Activated CD4-positive, alpha-beta T cell treated with anti-CD3 and anti-CD28 coated beads, Interleukin-2, amount 50 U/mL, for 48 hours (primary cell): Measurements from ENCODE around the gene SKIL.

Experiments
- DNase-seq, 2 experiments: peaks; one replicate each; pipeline ENCODE4 v3.0.0-alpha.2; 2020

SKIL gene

GRCh38 chr3:170352936-170353335, 4.6 kb upstream of the SKIL start:
- no peak for DNase-seq

GRCh38 chr3:170353485-170353884, 4.0 kb upstream of the SKIL start:
- no peak for DNase-seq

GRCh38 chr3:170354760-170355159, 2.8 kb upstream of the SKIL start:
- no peak for DNase-seq

- DNase-seq, result no peak
Observed at GRCh38 chr3:170355738-170356595, 1.5 kb upstream of the SKIL start.

GRCh38 chr3:170356596-170357175, 829 bp upstream of the SKIL start:
- DNase-seq, result peak; percentile 58 to 64

- DNase-seq, result peak; percentile 80 to 82
Observed at GRCh38 chr3:170358042-170359010, 811 bp downstream of the SKIL start.

GRCh38 chr3:170359178-170359704, 1.7 kb downstream of the SKIL start:
- no peak for DNase-seq

- DNase-seq, result no peak
Observed at GRCh38 chr3:170360466-170360865, 3.0 kb downstream of the SKIL start.

GRCh38 chr3:170360916-170361315, 3.4 kb downstream of the SKIL start:
- no peak for DNase-seq

- no peak for DNase-seq
Observed at GRCh38 chr3:170361711-170362110, 4.2 kb downstream of the SKIL start.

- DNase-seq, result no peak
Observed at GRCh38 chr3:170363471-170363994, 6.0 kb downstream of the SKIL start.

GRCh38 chr3:170364965-170365364, 7.5 kb downstream of the SKIL start:
- no peak for DNase-seq

GRCh38 chr3:170367797-170368196, 10.3 kb downstream of the SKIL start:
- no peak for DNase-seq

- no peak for DNase-seq
Observed at GRCh38 chr3:170368921-170369320, 11.4 kb downstream of the SKIL start.

- DNase-seq, result no peak
Observed at GRCh38 chr3:170372190-170372879, 14.8 kb downstream of the SKIL start.

GRCh38 chr3:170383567-170383966, 26.1 kb downstream of the SKIL start:
- DNase-seq, result no peak

GRCh38 chr3:170386468-170386867, 29.0 kb downstream of the SKIL start:
- DNase-seq, result no peak

- DNase-seq, result no peak
Observed at GRCh38 chr3:170387950-170388349, 30.4 kb downstream of the SKIL start.

GRCh38 chr3:170391108-170391507, 33.6 kb downstream of the SKIL start:
- DNase-seq, result no peak

GRCh38 chr3:170397685-170398084, 40.2 kb downstream of the SKIL start:
- no peak for DNase-seq

- DNase-seq, result no peak
Observed at GRCh38 chr3:170405101-170405500, 47.6 kb downstream of the SKIL start.

- no peak for DNase-seq
Observed at GRCh38 chr3:170410428-170411029, 53.0 kb downstream of the SKIL start.
